ENCODE results near the gene GALNT10. TPM values are rescaled to one million over a fixed set of nuclear protein-coding genes. Genes with fewer than 3 reads are reported as not detected.

The GALNT10 gene
- total RNA-seq, 2 donors from 2014 or later = 41.7 to 47.4 TPM

DNA sequence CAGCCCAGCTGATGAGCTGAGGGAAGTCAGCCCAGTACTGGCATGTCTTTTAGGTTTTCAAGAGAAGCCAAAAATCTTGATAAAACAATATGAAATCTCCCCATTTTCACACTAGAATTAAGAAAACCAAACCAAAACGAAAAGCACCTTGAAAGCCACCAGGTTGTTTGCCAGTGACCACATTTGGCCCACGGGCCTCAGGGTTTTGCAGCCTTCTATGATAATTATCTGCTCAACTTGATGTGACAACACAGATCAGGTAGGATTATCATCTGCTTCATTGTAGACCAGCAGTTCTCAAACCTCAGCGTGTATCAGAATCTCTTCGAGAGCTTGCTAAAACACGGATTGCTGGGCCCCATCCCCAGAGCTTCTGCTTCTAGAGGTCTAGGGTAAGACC, 101.4 kb downstream of the GALNT10 start:
- H3K4me1 Mint-ChIP-seq (ENCODE audit: low read depth) = peaks cover 6% of the 10 kb centered on the region
- no peak for ATAC-seq (replicated peaks in 1 of 2)

DNA sequence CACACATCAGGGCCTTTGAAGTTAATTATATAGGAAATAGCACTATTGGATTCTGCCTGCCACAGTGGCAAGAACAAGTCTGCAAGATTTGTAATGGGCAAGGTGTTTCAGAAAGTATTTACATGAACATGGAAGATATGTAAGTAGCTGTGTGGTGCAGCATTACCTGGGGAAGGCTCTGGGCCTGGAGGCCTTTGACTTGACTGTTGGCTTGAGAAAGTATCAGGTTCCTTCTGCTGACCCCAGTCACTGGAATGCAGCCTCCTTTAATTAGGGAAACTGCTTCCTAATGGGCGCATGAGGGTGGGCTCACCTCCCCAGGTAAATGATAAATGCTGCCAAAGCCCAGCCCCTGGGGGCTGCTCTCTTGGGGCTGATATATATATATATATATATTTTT, 102.7 kb downstream of the GALNT10 start:
- no peak for ATAC-seq (replicated peaks in 1 of 2)
- no peaks in the 10 kb centered on the region for H3K9me3 Mint-ChIP-seq
- H3K4me1 Mint-ChIP-seq (ENCODE audit: low read depth) = peaks cover 6% of the 10 kb centered on the region
- no peak for DNase-seq
- H3K27ac Mint-ChIP-seq = no peak overlapping the region
- no peak overlapping the region for H3K4me3 Mint-ChIP-seq
- peaks cover 4 to 5% of the 10 kb centered on the region in 2 donors for H3K36me3 Mint-ChIP-seq (ENCODE audit: insufficient read depth in 2 of 2)
- no peaks in the 10 kb centered on the region for H3K27me3 Mint-ChIP-seq (ENCODE audit: low read depth)

More for the DNA sequence above, 101.4 kb downstream of the GALNT10 start:
- H3K36me3 Mint-ChIP-seq (ENCODE audit: insufficient read depth in 2 of 2) = peaks cover 1 to 5% of the 10 kb centered on the region in 2 donors
- no peaks in the 10 kb centered on the region for H3K27me3 Mint-ChIP-seq (ENCODE audit: low read depth)
- no peak overlapping the region for H3K27ac Mint-ChIP-seq
- H3K4me3 Mint-ChIP-seq = no peak overlapping the region
- no peak for DNase-seq
- H3K9me3 Mint-ChIP-seq = no peaks in the 10 kb centered on the region

DNA sequence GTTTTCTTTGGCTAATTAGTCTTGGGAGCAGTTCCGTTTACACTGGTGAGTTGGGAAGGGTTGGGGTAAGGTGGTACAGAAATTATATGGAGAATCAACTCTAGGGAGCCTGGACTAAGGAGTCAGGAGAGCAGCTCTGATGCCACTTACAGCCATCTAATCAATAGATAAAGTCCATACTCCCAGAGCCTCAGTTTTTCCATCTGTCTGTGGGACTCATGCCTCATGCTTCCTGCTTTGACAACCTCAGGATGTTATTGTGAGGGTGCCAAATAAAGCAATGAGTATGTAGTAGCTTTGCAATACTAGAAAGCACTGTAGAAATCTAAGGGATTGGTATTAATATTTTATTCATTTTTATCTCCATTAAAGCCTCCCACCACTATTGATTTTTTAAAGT, 105.0 kb downstream of the GALNT10 start:
- ATAC-seq (replicated peaks in 1 of 2) = no peak
- Mint-ChIP-seq H3K27me3 (ENCODE audit: low read depth) (no peaks in the 10 kb centered on the region), H3K9me3 (no peaks in the 10 kb centered on the region), H3K36me3 (ENCODE audit: insufficient read depth in 2 of 2) (peaks cover 5 to 13% of the 10 kb centered on the region in 2 donors), H3K4me3 (no peak overlapping the region), H3K4me1 (ENCODE audit: low read depth) (peaks cover 6% of the 10 kb centered on the region), H3K27ac (no peak overlapping the region)
- DNase-seq = no peak

DNA sequence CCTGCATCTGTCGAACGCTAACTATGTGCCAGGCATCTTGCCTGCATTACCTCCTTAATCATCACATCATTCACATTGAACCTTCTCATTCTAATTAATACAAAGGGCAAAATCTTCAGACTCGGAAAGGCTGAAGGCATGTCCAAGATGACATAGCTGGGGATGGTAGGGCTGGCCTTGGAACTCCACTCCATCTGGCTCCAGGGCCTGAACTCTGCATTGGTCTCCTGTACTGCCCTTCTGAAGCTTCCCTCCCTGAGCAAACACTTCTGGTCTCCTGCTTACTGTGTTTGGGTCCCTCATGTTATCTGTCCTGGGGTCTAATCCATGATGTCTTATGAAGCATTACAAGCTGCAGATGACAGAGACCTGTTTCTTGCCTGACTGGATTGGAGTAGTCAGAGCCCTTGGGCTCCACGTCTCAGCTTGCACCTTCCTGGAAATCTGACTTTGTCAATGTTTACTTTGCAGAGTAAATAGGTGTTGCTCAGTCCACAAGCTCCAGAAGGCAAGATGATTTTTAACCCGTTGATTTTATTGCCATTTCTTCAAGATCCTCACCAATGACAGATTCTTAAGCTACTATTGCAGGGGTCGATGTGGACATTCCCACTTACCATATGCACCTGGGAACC, 106.1 kb downstream of the GALNT10 start:
- H3K4me1 Mint-ChIP-seq (ENCODE audit: low read depth) = peaks cover 5% of the 10 kb centered on the region
- no peaks in the 10 kb centered on the region for H3K9me3 Mint-ChIP-seq
- DNase-seq = no peak
- H3K27ac Mint-ChIP-seq = no peak overlapping the region
- no peak for ATAC-seq (replicated peaks in 1 of 2)
- no peak overlapping the region for H3K4me3 Mint-ChIP-seq
- H3K27me3 Mint-ChIP-seq (ENCODE audit: low read depth) = no peaks in the 10 kb centered on the region
- H3K36me3 Mint-ChIP-seq (ENCODE audit: insufficient read depth in 2 of 2) = peaks cover 5 to 15% of the 10 kb centered on the region in 2 donors

DNA sequence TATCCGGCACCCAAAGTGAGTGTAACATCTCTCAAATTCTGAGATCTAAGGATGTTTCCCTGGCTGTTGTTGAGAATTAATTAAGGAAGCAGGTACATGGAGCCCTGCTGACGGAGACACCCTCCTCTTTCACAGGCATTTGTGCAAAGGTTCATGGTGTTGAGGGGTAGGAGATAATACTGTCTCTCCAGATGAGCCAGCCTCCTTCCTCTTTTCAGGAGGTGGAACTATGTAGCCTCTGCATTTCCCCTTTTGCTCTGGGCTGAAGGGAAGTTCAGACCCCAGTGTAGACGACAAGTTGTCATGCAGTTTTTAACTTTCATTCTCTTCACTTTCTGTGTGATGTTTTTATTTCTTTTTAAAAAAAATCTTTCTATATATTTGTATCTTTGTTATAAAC, 107.5 kb downstream of the GALNT10 start:
- ATAC-seq (replicated peaks in 1 of 2) (no peak), DNase-seq (no peak)
- H3K4me1 Mint-ChIP-seq (ENCODE audit: low read depth) = no peaks in the 10 kb centered on the region
- no peak overlapping the region for H3K4me3 Mint-ChIP-seq
- H3K9me3 Mint-ChIP-seq = peaks cover under 1 to 2% of the 10 kb centered on the region in 2 donors
- no peak overlapping the region for H3K27ac Mint-ChIP-seq
- H3K36me3 Mint-ChIP-seq (ENCODE audit: insufficient read depth in 2 of 2) = peaks cover 7 to 20% of the 10 kb centered on the region in 2 donors
- no peaks in the 10 kb centered on the region for H3K27me3 Mint-ChIP-seq (ENCODE audit: low read depth)

DNA sequence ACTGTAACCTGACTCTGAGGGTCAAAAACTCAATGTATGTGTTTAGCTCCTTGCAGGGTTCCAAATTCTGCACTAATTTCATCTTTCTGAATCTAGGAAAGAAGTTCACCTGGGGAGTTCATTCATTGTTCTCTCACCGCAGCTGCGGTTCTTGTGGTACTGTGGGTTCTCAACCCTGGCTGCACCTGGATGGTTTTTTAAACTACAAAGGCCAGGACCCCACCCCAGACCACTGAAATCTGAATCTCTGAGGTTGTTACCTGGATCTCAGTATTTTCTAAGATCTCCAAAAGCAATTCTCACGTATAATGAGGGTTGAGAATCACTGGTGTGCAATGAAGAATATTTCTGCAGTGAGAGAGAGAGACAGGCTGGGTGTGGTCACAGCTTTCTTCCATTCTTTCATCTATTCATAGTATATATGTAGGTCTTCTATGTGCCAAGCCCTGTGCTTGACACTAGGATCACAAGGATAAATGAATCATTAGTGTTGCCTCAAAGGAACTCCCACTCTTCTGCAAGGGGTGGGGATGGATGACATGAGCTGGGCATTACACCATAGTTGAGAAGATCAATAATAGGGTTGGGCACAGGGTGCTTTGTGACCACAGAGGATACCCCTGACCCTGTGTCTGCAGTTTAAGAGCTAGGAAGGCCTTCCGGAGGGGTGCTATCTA, 109.8 kb downstream of the GALNT10 start:
- no peak overlapping the region for H3K27ac Mint-ChIP-seq
- H3K27me3 Mint-ChIP-seq (ENCODE audit: low read depth) = no peaks in the 10 kb centered on the region
- H3K4me3 Mint-ChIP-seq = no peak overlapping the region
- peaks cover 19 to 40% of the 10 kb centered on the region in 2 donors for H3K36me3 Mint-ChIP-seq (ENCODE audit: insufficient read depth in 2 of 2)
- no peak for DNase-seq
- ATAC-seq (replicated peaks in 1 of 2) = no peak
- H3K9me3 Mint-ChIP-seq = peaks cover 3 to 11% of the 10 kb centered on the region in 2 donors
- no peaks in the 10 kb centered on the region for H3K4me1 Mint-ChIP-seq (ENCODE audit: low read depth)

DNA sequence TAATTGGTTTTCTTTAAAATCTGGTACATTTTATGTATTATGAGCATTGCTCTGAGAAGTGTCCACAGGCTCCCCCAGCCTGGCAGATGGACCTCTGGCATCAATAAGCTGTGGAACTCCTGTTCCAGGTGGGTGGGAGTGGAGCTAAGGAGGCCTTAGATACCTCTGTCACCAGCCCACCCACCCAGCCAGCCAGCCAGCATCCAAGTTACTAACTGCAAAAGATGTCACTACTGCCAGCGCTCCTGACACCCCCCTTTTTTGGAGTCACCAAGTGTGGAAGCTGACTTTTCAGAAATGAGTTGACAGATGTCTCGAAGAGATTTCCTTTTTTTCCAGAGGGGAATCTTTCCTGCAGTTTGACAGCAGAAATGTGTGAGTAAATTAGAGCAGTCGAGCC, 111.2 kb downstream of the GALNT10 start:
- Mint-ChIP-seq H3K27ac (no peak overlapping the region), H3K4me1 (ENCODE audit: low read depth) (no peaks in the 10 kb centered on the region), H3K9me3 (peaks cover 3 to 11% of the 10 kb centered on the region in 2 donors), H3K36me3 (ENCODE audit: insufficient read depth in 2 of 2) (peaks cover 17 to 46% of the 10 kb centered on the region in 2 donors), H3K27me3 (ENCODE audit: low read depth) (no peaks in the 10 kb centered on the region), H3K4me3 (no peak overlapping the region)
- DNase-seq (no peak), ATAC-seq (replicated peaks in 1 of 2) (no peak)

DNA sequence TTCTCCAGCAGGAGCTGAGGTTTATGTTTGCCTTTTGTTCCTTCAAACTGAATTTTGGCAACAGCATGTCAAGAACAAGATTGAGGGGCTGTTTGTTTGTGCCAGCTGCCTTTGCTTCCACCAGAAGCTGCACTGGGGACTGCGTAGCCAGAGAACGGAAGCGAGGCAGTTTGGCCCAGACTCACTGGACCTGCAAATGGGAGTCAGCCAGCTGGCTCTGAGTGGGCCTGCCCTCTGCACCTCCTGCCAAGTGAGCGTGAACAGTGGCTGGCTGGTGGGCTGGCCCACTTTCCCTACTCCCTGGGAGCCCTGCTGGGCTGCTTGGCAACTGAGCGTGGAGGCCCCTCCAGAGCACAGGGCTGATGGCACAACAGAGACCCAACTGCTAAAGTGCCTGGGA, 111.6 kb downstream of the GALNT10 start:
- H3K4me3 Mint-ChIP-seq = no peak overlapping the region
- H3K4me1 Mint-ChIP-seq (ENCODE audit: low read depth) = no peaks in the 10 kb centered on the region
- H3K27me3 Mint-ChIP-seq (ENCODE audit: low read depth) = no peaks in the 10 kb centered on the region
- peaks cover 3 to 11% of the 10 kb centered on the region in 2 donors for H3K9me3 Mint-ChIP-seq
- peaks cover 17 to 47% of the 10 kb centered on the region in 2 donors for H3K36me3 Mint-ChIP-seq (ENCODE audit: insufficient read depth in 2 of 2)
- H3K27ac Mint-ChIP-seq = no peak overlapping the region
- DNase-seq (no peak), ATAC-seq (replicated peaks in 1 of 2) (no peak)

DNA sequence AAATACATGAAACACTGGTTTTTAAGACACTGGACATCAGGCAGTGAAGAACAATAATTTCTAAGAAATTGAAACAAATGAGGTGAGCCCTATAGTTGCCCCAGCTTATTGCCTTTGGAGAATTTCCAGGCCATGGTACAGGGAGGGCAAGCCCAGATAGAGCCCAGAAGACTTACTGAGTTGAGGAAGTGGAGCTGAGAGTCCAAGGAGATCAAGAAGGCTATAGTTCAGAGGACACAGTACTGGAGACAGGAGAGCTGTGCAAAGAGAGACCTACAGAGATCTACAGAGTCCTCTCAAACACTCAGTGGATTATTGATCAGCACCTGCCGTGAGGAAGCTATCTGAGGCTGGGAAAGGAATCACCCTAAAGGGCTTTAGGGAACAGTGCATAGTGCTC, 112.6 kb downstream of the GALNT10 start:
- Mint-ChIP-seq H3K36me3 (ENCODE audit: insufficient read depth in 2 of 2) (peaks cover 17 to 45% of the 10 kb centered on the region in 2 donors), H3K27ac (no peak overlapping the region)

DNA sequence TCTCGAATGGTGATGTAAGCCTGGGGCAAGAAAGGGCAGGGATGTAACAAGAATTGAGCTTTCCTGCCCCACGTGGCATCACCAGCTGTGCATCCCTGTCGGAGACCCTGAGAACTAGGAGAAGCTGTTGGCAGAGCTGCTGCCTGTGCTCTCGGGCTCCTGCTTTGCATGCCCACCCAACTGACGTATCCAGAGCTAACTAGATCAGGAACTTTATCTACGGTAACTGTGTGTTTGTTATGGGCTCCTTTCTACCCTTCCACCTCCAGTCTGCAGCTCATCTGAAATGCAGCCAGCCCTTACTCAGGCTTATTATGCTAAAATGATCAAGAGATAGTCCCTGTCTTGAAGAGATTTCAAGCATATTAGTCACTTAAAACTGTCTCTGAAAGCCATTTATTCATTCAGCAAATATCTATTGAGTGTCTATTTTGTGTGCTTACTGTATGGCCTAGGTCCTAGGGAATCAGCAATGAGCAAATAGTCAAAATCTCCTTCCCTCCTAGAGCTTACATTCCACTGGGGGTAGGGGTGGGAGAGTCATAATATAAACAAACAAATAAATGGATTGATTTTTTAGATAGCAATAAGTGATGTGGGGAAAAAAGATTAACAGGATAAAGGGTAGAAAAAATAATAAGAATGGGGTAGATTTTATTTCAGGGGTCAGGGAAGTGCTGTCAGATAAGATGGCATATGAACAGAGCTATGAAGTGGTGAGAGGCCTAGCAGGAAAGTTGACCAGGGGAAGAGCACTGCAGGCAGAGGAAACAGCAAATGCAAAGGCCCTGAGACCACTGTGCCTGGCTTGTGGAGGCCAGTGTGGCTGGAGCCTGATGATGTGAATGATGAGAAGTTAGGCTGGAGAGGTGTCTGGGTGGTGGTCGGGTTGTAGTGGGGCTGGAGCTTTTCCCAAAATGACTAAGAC, 118.2 kb downstream of the GALNT10 start:
- H3K36me3 Mint-ChIP-seq (ENCODE audit: insufficient read depth in 2 of 2) = peaks cover 12 to 28% of the 10 kb centered on the region in 2 donors
- peak overlapping the region; percentile 76 for H3K27ac Mint-ChIP-seq
- no peaks in the 10 kb centered on the region for H3K27me3 Mint-ChIP-seq (ENCODE audit: low read depth)
- ATAC-seq (replicated peaks in 1 of 2) = no peak
- H3K4me3 Mint-ChIP-seq = no peak overlapping the region
- no peak for DNase-seq
- H3K9me3 Mint-ChIP-seq = peaks cover 0 to 9% of the 10 kb centered on the region in 2 donors
- H3K4me1 Mint-ChIP-seq (ENCODE audit: low read depth) = peaks cover 40% of the 10 kb centered on the region

More for the DNA sequence above, 112.6 kb downstream of the GALNT10 start:
- ATAC-seq (replicated peaks in 1 of 2) (no peak), DNase-seq (no peak)
- Mint-ChIP-seq H3K4me3 (no peak overlapping the region), H3K9me3 (peaks cover 3 to 11% of the 10 kb centered on the region in 2 donors), H3K4me1 (ENCODE audit: low read depth) (no peaks in the 10 kb centered on the region), H3K27me3 (ENCODE audit: low read depth) (no peaks in the 10 kb centered on the region)

DNA sequence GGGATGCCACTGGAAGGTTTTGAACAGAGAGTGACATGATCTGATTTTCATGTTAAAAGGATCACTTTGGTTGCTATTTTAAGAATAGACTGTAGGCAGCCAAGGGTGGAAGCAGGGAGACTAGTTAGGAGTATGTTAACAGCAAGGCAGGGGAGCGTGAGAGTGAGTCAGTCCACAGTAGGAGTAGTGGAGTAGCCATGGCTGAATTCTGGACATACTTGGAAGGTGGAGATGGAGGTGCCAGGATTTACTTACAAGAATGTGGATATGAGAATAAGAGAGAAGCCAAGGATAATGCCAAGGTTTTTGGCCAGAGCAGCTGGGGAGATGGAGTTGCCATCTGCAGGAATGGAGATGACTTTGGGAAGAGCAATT, 118.8 kb downstream of the GALNT10 start:
- no peak overlapping the region for H3K27ac Mint-ChIP-seq
- peaks cover 0 to 5% of the 10 kb centered on the region in 2 donors for H3K9me3 Mint-ChIP-seq
- ATAC-seq (replicated peaks in 1 of 2) (no peak), DNase-seq (no peak)
- peak overlapping the region; percentile 0 to 18 for H3K4me3 Mint-ChIP-seq
- H3K27me3 Mint-ChIP-seq (ENCODE audit: low read depth) = no peaks in the 10 kb centered on the region
- H3K4me1 Mint-ChIP-seq (ENCODE audit: low read depth) = peaks cover 40% of the 10 kb centered on the region
- peaks cover 8 to 21% of the 10 kb centered on the region in 2 donors for H3K36me3 Mint-ChIP-seq (ENCODE audit: insufficient read depth in 2 of 2)

DNA sequence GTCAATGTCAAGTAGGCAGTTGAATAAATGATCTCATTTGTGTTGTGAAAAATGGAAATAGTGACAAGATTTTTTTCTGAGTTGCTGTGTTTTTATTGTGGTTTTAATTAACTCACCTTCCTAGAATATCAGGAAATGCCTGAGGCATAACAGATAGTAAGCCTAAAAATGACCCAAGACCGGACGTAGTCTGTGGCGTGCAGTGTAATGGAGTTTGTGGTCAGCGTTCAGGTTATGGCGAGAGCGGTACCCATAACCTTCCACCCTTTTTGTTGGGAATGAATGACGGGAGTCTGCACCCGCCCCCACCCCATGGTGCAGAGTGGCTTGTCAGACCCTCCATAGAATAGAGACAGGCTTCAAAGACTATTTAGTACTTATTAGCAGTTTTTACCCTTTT, 119.3 kb downstream of the GALNT10 start:
- Mint-ChIP-seq H3K27ac (peak overlapping the region; percentile 59), H3K9me3 (peaks cover 0 to 5% of the 10 kb centered on the region in 2 donors), H3K36me3 (ENCODE audit: insufficient read depth in 2 of 2) (peaks cover 6 to 17% of the 10 kb centered on the region in 2 donors), H3K4me1 (ENCODE audit: low read depth) (peaks cover 40% of the 10 kb centered on the region), H3K4me3 (peak overlapping the region; percentile 0 to 27), H3K27me3 (ENCODE audit: low read depth) (no peaks in the 10 kb centered on the region)
- DNase-seq (peak in 1 of 2 donors; percentile 13), ATAC-seq (replicated peaks in 1 of 2) (peak; percentile 63 to 66)

DNA sequence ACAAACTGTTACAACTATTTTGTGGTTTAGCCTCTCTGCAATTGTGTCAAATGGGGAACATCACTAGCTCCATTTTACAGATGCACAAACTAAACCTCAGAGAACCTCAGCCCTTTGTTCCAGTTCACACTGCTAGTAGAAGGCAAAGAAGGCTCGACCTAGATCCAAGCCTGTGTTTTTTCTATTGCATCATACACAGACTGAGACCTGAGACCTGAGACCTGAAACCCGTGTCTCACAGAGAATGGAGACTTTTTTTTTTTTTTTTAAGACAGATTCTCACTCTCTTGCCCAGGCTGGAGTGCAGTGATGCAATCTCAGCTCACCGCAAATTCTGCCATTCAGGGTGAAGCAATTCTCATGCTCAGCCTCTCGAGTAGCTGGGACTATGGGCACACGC, 120.8 kb downstream of the GALNT10 start:
- ATAC-seq (replicated peaks in 1 of 2) (peak; percentile 81 to 88), DNase-seq (peak; percentile 24 to 34)
- Mint-ChIP-seq H3K9me3 (peaks cover 0 to 1% of the 10 kb centered on the region in 2 donors), H3K36me3 (ENCODE audit: insufficient read depth in 2 of 2) (peaks cover 2 to 11% of the 10 kb centered on the region in 2 donors), H3K4me3 (peak overlapping the region in 1 of 2 donors; percentile 38), H3K27me3 (ENCODE audit: low read depth) (no peaks in the 10 kb centered on the region), H3K27ac (peak overlapping the region; percentile 67), H3K4me1 (ENCODE audit: low read depth) (peaks cover 43% of the 10 kb centered on the region)
